CD14-positive monocyte (primary cell): ENCODE measurements around the gene ZNF433. TPM values are rescaled to one million over a fixed set of nuclear protein-coding genes. Genes with fewer than 3 reads are reported as not detected.

Source experiments
- DNase-seq, 3 donors: peaks; one replicate each; pipeline ENCODE4 v3.0.0-alpha.2; 2011 to 2022
- H2AFZ ChIP-seq: 2 replicates; pipeline ENCODE4 v1.6.0; 2012; ENCODE audit warnings: mild to moderate bottlenecking, low read depth, low read length, inconsistent platforms; ENCODE audit not compliant: insufficient read depth, poor library complexity, severe bottlenecking
- H3K27ac ChIP-seq, 2 donors: 1 replicate in 1 of 2; 2 replicates in 1 of 2; pipeline ENCODE4 v1.5.1; 2012 to 2013; ENCODE audit warnings: low read length in 2 of 2, control low read depth in 1 of 2, inconsistent platforms in 1 of 2, low read depth in 1 of 2, mild to moderate bottlenecking in 1 of 2
- H3K27me3 ChIP-seq, 2 donors: one replicate each; pipeline versions ENCODE4 v1.6.0 to v1.6.1; 2011 to 2013; ENCODE audit warnings: low read length in 2 of 2; ENCODE audit not compliant: control insufficient read depth in 2 of 2, insufficient read depth in 2 of 2
- H3K36me3 ChIP-seq, 2 donors: replicated peaks in 1 of 2; 1 replicate in 1 of 2; 2 replicates in 1 of 2; pipeline versions ENCODE4 v1.5.1 to v1.6.1; 2012 to 2013; ENCODE audit warnings: low read length in 2 of 2, control low read depth in 1 of 2, inconsistent platforms in 1 of 2, mild to moderate bottlenecking in 1 of 2; ENCODE audit not compliant: insufficient read depth in 2 of 2, control insufficient read depth in 1 of 2
- H3K4me1 ChIP-seq, 2 donors: 1 replicate in 1 of 2; 2 replicates in 1 of 2; pipeline versions ENCODE4 v1.5.1 to v1.6.1; 2012 to 2013; ENCODE audit warnings: low read length in 2 of 2, control low read depth in 1 of 2, inconsistent platforms in 1 of 2, mild to moderate bottlenecking in 1 of 2, moderate library complexity in 1 of 2; ENCODE audit not compliant: insufficient read depth in 2 of 2, control insufficient read depth in 1 of 2
- H3K4me2 ChIP-seq: replicated peaks from 2 replicates; pipeline ENCODE3; 2012; ENCODE audit warnings: low read length, moderate library complexity, mild to moderate bottlenecking; ENCODE audit not compliant: poor library complexity, severe bottlenecking; ENCODE audit errors: extremely low read depth
- H3K4me3 ChIP-seq, 3 experiments: fragments of 200-600 bp in 1 of 3; sonication (generic) in 1 of 3; replicated peaks in 1 of 3; 1 replicate in 2 of 3; 2 replicates in 1 of 3; pipeline ENCODE4 v1.5.1; 2011 to 2013; ENCODE audit warnings: low read length in 3 of 3, mild to moderate bottlenecking in 3 of 3, control low read depth in 2 of 3, low read depth in 2 of 3, inconsistent platforms in 1 of 3, moderate library complexity in 1 of 3
- H3K79me2 ChIP-seq: 2 replicates; pipeline ENCODE4 v1.6.0; 2012; ENCODE audit warnings: mild to moderate bottlenecking, control low read depth, inconsistent platforms, low read length, moderate library complexity; ENCODE audit not compliant: insufficient read depth
- H3K9ac ChIP-seq: 2 replicates; pipeline ENCODE4 v1.6.0; 2017; ENCODE audit warnings: low read length, mild to moderate bottlenecking; ENCODE audit not compliant: insufficient read depth, poor library complexity, severe bottlenecking
- H3K9me3 ChIP-seq, 2 donors: replicated peaks in 1 of 2; 1 replicate in 1 of 2; 2 replicates in 1 of 2; pipeline versions ENCODE4 v1.5.1 to v1.6.1; 2012 to 2013; ENCODE audit warnings: low read length in 2 of 2, control low read depth in 1 of 2; ENCODE audit not compliant: control insufficient read depth in 1 of 2, insufficient read depth in 1 of 2
- H4K20me1 ChIP-seq: 2 replicates; pipeline ENCODE4 v1.6.0; 2012; ENCODE audit warnings: mild to moderate bottlenecking, low read length, control low read depth, moderate library complexity; ENCODE audit not compliant: insufficient read depth
- H3K27ac Mint-ChIP-seq, 7 donors: one replicate each; pipeline ENCODE4 v1.8.0; 2020; ENCODE audit warnings: mild to moderate bottlenecking in 7 of 7, mixed read lengths in 7 of 7, moderate library complexity in 6 of 7, inconsistent platforms in 2 of 7
- H3K27me3 Mint-ChIP-seq, 3 donors: one replicate each; pipeline ENCODE4 v1.8.0; 2021 to 2022; ENCODE audit warnings: low read depth in 3 of 3, mild to moderate bottlenecking in 3 of 3, mixed read lengths in 3 of 3, moderate library complexity in 3 of 3, inconsistent platforms in 1 of 3
- H3K36me3 Mint-ChIP-seq, 2 donors: one replicate each; pipeline ENCODE4 v1.8.0; 2020; ENCODE audit warnings: mixed read lengths in 2 of 2, inconsistent platforms in 1 of 2, mild to moderate bottlenecking in 1 of 2
- H3K4me1 Mint-ChIP-seq: one replicate; pipeline ENCODE4 v1.8.0; 2020; ENCODE audit warnings: mild to moderate bottlenecking, mixed read lengths
- H3K4me3 Mint-ChIP-seq, 2 donors: one replicate each; pipeline ENCODE4 v1.8.0; 2020; ENCODE audit warnings: mild to moderate bottlenecking in 2 of 2, mixed read lengths in 2 of 2, moderate library complexity in 1 of 2
- H3K9me3 Mint-ChIP-seq, 7 donors: one replicate each; pipeline ENCODE4 v1.8.0; 2020 to 2022; ENCODE audit warnings: mixed read lengths in 7 of 7, mild to moderate bottlenecking in 6 of 7, moderate library complexity in 6 of 7, inconsistent platforms in 2 of 7
- CTCF ChIP-seq: fragments of 200-600 bp; IDR thresholded peaks from one replicate; pipeline ENCODE4 v1.8.0; 2022; ENCODE audit warnings: antibody characterized with exemption, mild to moderate bottlenecking
- WGBS: methylation state at CpG from one replicate; pipeline ENCODE4 v1.1.5; 2013; ENCODE audit warnings: missing lambda C conversion rate; ENCODE audit not compliant: insufficient coverage; 5-methylcytosine and 5-hydroxymethylcytosine counted together
- intact Hi-C, 2 donors: fragments of 100-400 bp; cut with micrococcal nuclease; formaldehyde crosslinking; loops; one replicate each; pipeline versions ENCODE4 v1.15.0 to v1.15.1; 2023
- polyA plus RNA-seq, 3 donors: library from polyadenylated mRNA; depleted of rRNA in 1 of 3; unstranded in 2 of 3; stranded (reverse) in 1 of 3; fragments of 300-500 nt in 2 of 3; fragments of >200 nt in 1 of 3; fragmentation: Illumina TruSeq in 2 of 3; gene quantifications; 1 replicate in 2 of 3; 2 replicates in 1 of 3; pipeline ENCODE4 v1.2.3, GENCODE V29; 2012 to 2021

Gene ZNF433
- polyA plus RNA-seq, 3 donors: 0.50 to 1.1 (median 0.76) TPM

GRCh38 chr19:11982526-11982925 lies 53.0 kb downstream of the ZNF433 start:
- Histone ChIP-seq H3K36me3 (peaks cover 11 to 21% of the 10 kb centered on the region in 2 donors), H3K4me2 (no peak overlapping the region), H3K79me2 (peaks cover under 1% of the 10 kb centered on the region), H3K9me3 (peaks cover 48 to 59% of the 10 kb centered on the region in 2 donors), H3K4me3 (no peak overlapping the region), H3K4me1 (peaks cover 0 to 4% of the 10 kb centered on the region in 2 donors), H3K27ac (no peak overlapping the region), H2AFZ (no peak overlapping the region), H3K9ac (no peak overlapping the region), H4K20me1 (no peaks in the 10 kb centered on the region), H3K27me3 (no peaks in the 10 kb centered on the region)
- peak in 1 of 3 donors; percentile 13 for DNase-seq
- Mint-ChIP-seq H3K9me3 (peaks cover 28 to 71% (median 62%) of the 10 kb centered on the region in 7 donors), H3K4me3 (no peak overlapping the region), H3K36me3 (peaks cover 17 to 31% of the 10 kb centered on the region in 2 donors), H3K4me1 (peaks cover 2% of the 10 kb centered on the region), H3K27ac (no peak overlapping the region), H3K27me3 (peaks cover 0 to 8% (median 2%) of the 10 kb centered on the region in 3 donors)
- no peak for TF ChIP-seq CTCF
- WGBS: 92% methylated on average over 1 of the region's 4 CpGs
- intact Hi-C loops: loop anchor here in 1 of 2 donors (10.0 kb wide), 1 partner anchor 168 kb away; the partner anchor contains the start of gene ZNF440

- H3K9me3 Mint-ChIP-seq: peaks cover 39 to 92% (median 87%) of the 10 kb centered on the region in 7 donors
- intact Hi-C loops: no loop called here
- TF ChIP-seq CTCF: no peak
- no peaks in the 10 kb centered on the region for H3K4me1 Mint-ChIP-seq
- Histone ChIP-seq H4K20me1 (no peaks in the 10 kb centered on the region), H2AFZ (no peak overlapping the region), H3K79me2 (no peaks in the 10 kb centered on the region), H3K4me1 (no peaks in the 10 kb centered on the region), H3K36me3 (peaks cover 13 to 32% of the 10 kb centered on the region in 2 donors), H3K4me2 (no peak overlapping the region), H3K9me3 (peaks cover 75 to 87% of the 10 kb centered on the region in 2 donors), H3K9ac (no peak overlapping the region), H3K27me3 (no peaks in the 10 kb centered on the region), H3K4me3 (peak overlapping the region in 1 of 3 experiments; percentile 42), H3K27ac (no peak overlapping the region)
- H3K27me3 Mint-ChIP-seq: peaks cover 0 to 3% (median 2%) of the 10 kb centered on the region in 3 donors
- no peak for DNase-seq
- no peak overlapping the region for H3K4me3 Mint-ChIP-seq
- H3K36me3 Mint-ChIP-seq: peaks cover 37 to 51% of the 10 kb centered on the region in 2 donors
- no peak overlapping the region for H3K27ac Mint-ChIP-seq
- no CpG with 5 or more reads among the region's 4 CpGs for WGBS
Observed at GRCh38 chr19:11979527-11979926, 56.0 kb downstream of the ZNF433 start.
